Stimulated activated CD4-positive, alpha-beta T cell treated with anti-CD3 and anti-CD28 coated beads, Interleukin-12 subunit alpha, Interleukin-12 subunit beta, amount 100 ng/mL, for 4 hours (primary cell): ENCODE measurements around the gene EPB41L2.

ENCODE experiments used
- DNase-seq: peaks from one replicate; pipeline ENCODE4 v3.0.0-alpha.2; 2020

Gene EPB41L2

DNA sequence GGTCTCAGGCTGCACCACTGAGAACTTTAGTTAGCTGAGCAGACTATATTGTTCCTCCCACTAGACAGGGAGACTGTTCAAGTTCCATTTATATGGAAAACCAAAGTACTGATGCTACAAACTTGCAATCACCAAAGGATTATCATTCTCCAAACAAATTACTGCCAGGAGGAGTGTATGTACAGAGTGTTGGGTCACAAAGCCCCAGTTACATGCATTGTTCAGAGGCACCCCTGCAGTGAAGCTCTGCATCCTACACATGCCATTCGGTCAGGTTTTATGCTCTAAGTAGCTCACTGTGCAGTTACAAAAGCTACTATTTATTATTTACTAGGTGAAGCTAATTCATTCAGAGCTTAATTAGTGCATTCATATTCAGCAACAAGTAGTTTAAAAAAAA lies 160.0 kb downstream of the EPB41L2 start:
- no peak for DNase-seq

DNA sequence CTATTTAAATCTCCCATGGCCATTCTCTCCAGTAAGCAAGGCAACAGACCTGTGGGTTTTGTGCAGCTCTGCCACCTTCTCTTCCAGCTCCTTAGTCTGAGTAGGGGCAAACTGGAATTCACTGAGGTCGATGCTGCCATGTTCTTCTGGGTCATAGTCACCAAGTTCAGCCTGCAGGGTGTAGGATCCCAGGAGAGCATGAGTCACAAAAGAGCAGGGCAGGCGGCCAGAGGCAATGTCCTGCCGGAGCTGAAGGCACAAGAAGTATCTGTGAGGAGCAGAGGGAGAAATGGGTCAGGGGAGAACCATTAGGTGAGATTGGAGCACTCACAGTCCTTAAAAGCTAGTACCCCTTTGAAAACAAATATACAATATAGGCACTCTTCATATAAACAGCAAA lies 162.1 kb downstream of the EPB41L2 start:
- DNase-seq: no peak

DNA sequence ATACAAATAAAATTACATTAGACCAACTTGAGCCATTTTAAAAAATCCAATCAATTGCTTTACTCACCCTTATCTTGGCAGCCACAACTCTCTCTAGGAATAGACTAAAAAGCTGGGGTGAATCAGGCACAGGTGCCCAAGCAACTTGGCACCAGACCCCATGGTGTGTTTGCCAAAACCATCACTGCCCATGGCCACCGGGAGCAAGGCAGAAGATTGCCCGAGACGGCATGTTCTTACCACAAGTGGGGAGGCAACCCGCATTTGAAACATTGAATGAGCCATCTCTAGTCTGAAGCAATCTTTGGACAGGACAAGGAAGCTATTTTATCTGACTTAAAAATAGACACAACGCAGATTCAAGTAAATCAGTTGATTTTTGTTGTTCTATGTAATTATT lies 166.8 kb downstream of the EPB41L2 start:
- no peak for DNase-seq

DNA sequence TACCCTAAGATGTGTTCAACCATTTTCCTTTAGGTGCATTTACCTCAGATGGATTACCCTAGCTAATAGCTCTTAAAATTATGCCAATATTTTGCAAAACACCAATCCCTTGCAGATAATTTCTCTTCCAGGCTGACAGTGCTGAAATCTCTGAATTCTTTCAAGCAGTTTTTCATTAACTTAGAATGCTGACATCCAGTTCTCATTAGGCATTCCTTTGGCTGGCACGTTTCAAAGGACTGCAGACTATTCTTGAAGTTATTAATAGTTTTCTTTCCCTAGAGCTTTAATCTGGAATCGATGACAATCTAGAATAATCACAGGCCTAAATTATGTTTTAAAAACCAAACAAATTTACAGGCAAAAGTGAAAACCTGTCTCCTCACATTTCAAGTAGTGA lies 167.5 kb downstream of the EPB41L2 start:
- no peak for DNase-seq

DNA sequence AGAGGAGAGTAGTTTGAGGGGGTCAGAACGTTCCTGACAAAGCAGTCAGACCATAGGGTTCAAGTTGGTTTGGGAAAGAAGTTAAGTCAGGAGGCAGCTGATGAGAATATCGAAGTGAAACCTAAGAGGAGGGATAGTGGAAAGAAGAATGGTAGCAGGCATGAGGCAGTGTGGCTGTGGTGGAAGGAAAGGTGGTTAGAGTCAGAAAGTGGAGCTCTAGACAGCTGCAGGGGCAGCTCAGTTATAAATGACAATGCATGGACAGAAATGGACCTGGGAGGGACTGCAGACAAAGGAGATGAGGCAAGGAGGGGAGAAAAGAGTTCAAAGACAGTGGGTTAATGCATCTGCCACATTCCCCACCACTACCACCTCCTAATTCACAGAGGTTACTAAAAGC lies 169.3 kb downstream of the EPB41L2 start:
- no peak for DNase-seq

DNA sequence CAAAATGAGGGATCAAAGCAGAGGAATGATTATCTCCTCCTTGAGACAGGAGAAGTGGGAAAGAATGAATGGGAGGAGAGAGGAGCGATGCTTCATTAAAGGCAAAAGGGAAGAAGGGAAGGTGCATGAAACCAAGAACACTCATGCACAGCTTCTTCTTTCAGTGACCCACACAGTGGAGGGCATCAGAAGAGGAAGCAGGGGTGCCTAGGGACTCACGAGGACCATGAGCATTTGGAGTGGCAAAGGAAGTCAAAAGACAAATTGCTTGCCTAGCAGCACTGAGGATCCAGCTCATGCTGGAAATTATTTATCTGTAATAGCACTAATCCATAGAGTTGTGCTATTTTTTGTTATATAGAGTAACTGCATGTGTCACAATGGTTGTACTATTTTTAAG lies 169.8 kb downstream of the EPB41L2 start:
- DNase-seq: no peak

DNA sequence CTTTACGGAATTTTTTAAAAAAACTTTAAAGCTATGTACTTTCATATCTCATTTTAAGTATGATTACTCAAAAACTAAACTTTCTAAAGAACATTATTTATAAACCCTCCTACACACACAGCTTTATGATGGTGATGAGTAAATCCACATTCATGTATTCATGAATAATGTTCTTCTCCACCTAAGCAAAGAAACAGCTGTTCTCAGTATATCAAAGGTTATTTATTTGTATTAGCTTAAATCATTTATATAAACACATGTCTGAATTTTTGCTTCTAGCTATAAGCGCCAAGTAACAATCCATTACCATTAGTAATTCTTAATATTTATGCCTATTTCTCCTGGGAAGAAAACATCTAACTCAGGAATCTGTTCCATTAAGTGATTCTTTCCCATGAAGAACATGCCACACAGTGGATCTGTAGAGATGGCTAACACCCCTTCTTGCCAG lies 172.5 kb downstream of the EPB41L2 start:
- DNase-seq: no peak

DNA sequence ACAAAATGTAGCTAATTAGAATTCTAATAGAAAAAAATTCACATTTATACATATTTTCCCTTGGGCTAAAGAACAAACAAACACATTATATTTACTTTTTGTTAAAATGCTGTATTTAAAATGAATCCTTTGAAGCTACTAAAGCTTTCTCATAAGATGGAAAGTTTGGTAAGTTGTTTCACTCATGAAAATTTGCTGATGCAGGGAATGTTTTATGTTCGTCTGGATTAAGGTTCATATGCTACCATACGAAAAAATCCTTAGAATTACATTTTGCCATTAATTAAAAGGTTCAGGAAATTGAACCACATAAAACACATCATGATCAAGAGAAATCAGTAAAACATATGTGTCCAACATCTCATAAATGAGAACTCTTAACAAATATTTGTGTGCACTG lies 173.6 kb downstream of the EPB41L2 start:
- DNase-seq: no peak

DNA sequence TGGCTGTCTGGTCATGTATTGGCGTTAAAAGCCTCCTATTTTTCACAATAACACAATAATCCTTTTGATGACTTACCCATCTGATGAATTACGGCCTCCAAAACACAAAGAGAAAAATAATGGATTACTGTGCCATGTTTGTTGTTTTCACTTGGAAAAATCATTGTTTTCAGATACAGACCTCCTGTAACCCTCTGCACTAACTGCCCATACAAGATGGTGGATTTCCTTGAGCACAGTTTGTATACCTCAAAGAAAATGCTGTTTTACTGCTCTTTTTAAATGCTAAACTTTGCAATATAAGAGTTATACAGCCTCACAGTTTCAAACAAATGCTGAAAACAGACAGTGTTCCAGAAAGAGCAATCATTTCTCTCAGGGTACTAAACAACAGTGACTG lies 174.8 kb downstream of the EPB41L2 start:
- no peak for DNase-seq

DNA sequence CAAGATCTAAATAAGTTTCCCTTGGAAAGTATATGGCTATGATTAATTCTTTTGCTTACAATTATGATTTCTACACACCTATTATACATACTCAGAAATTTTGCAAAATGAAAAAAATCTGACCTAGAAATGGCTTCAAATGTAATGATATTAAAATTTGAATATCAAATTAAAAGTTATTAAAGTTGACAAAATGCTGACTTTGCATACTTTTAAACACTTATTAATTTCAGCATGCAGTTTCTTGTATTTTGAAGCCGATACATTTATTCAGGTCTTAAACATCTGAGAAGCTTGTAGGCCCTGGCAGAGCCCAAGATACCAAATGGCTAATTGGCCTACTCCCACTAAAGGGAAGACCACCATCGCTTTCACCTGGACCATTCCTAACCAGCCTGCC lies 176.1 kb downstream of the EPB41L2 start:
- no peak for DNase-seq

DNA sequence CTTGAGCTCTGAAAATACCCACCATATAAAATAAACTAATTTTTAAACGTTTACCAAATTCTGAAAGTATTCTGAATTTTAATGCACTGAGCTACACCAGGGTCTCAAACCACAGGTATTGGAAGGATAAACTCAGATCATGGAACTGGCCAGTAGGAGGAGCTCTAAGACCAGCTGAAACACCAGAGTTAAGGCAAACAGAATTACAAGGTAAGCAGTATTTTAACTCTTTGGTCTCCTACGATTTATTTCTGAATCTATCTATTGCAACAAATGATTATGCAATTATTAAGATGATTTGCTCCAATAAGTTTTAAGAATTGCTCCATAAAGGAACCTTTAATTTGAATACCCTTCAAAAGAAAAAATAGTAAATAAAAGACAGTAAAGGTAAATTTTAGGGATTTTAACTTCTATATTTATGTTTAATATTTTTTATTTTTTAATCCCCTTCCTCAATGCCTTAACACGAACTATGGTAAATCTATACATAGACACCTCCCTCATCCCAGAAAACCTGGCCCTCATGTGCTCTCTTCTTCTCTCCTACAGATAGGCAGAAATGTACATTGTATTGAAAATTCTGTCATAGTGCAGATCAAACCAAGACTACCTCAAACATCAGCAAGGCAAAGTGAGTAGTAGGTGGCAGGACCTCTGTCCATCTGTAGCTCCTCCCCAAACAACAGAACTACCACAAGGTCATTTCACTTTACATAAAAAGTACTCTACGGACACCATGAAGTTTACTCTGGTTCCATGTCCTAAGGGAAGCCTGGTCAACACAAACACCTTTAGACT lies 177.5 kb downstream of the EPB41L2 start:
- DNase-seq: peak; percentile 54

DNA sequence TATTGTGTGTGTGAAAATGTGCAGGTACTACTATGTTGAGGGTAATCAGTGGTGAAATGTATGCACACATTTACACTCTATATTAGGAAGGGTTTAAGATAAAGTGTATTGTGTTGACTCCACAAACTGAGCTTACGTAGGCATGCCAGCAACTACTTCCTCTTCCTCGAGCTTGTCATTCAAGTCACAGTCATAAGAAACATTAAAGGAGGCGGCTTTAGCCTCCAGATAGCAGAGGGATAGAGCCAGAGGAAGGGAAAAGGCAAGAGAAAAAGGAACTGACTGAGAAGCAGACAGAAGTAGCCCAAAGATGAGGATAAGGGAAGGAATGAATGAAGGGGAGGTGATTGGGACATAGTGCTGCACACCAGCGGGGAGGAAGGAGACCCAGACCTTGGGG lies 180.7 kb downstream of the EPB41L2 start:
- no peak for DNase-seq

DNA sequence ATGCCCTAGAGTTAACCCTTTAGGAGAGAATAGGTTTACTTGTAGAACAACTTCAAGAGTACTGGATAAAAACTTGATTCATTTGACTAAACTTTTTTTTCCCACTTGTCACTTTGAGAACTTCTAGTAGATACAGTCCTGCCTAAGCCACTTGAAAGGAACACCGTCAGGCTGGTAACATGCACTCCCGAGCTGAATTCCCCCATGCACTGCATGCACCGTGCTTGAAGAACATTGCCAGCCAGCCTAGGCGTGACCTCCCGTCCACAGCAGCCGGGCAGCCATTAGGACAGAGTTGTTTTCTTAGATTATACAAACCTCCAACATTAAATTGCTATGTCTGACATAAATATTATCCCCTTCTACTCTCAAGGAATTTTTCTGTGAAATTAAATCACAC lies 183.2 kb downstream of the EPB41L2 start:
- no peak for DNase-seq

DNA sequence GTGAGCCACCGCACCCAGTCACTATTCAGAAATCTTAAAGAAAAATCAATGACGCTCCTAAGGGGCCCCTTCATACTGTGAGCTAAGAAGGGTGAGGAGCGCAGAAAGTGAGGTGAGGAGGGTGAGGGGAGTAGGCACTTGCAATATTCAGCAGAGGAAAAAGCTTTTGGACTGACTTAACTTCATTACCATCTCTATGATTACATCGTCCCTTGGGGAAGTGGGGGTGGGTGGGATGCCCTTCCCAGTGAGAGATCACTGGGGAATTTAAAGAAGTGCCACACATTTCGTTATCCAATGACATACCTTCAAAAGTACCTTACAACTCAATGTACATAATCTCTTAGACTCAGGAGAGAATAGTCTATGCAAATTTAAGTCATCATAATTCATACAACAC lies 189.3 kb downstream of the EPB41L2 start:
- DNase-seq: no peak

DNA sequence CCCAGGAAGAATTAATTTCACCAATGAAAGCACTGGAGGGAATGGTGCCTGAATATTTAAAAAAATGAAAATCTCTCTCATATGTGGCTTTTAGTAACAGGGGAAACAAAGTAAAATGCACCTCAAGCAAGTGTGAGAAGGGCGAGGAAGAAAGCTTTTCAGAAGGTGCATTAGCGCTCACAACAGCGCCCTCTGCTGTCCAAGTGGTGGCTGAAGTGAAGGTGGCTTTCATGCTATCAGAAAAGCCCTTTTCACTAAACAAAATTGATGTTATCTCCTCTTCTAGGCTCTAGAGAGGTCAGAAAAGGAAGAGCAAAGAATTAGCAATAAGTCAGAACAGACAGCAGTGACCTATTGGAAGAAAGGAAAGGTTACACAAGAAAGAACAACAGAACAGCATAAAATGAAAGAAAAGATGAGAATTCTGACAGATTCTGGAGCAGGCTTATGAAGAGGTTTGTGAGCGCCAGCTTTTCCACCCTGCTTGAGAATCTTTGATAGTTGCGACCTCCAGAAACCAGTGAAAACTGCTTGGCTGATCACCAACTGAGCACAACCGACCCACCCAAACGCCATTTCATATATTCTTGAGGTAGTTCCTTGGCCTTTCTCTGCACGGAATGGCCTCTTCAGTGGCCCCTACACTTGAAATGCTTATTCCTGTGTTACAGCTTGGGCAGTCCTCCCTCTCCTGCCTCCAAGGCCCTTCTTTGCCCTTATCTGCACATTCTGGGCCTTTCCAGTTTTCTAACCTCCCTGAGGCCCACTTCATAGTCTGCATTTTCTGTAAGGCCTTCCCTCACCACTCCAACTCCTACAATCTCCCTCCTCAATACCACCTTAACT lies 190.6 kb downstream of the EPB41L2 start:
- peak; percentile 73 for DNase-seq

DNA sequence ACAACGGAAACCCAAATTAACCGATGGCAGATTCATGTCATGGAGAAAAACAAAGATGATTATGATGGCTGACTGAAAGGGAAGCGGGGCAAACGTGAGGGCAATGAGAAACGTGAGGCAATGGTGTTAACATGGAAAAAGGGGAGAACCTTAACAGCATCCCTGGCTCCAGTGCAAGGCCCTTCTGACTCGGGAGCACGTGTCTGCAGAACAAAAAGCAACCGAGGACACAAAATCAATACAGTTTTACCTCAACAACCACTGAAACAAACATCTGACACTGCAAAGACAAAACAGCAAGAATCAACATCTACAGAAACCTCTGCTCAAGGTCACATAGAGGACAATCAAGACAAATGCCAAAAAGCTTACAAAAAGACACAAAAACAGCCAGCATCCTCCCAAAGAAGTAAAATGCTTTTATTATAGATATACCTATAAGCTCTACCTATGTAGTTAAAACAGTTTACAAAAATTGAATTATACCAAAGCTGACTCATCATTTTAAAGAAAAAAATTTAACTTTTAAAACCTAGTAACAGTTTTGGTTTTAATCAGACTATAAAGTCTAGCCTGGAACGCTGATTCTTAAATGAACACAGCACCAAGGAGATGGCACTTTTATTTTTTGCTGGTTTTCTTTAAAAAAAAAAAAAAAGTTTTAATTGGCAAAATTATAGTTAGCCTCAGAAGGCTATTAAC lies 192.7 kb downstream of the EPB41L2 start:
- DNase-seq: no peak

DNA sequence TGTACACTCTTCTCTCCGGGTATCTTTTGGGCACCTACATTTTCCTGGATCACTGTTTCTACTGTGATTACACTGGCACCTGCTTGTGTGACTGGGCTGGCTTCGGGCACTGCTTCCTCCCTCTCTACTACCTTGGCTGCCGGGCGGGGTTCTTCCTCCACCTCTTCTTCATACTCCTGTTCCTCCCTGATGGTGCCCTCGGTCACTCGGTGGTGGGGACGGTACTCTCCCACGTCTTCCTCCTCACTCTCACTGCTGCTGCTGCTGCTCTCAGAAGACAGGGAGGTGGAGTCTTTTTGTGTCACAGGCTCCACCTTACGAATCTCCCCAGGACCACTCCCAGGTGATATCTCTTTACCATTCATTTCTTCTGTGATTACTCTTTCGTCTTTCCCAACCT lies 193.4 kb downstream of the EPB41L2 start:
- DNase-seq: no peak

DNA sequence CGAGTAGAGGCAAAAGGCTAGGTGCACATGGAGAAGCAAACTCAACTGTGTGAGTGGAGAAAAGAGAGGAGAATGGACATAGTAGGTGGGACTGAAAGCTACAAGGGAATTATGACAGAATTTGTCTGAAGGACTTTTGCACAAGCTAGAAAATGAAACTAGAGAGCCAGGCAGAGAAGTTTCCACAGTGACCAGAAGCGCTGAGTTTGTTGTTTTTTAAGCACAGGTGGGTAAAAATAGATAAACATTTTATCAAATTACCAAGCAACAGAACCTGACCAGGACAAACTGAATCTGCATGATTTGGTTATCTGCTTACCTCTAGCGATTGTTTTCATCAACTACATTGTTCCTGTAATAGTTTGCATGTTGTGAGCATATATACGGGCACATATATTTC lies 197.3 kb downstream of the EPB41L2 start:
- DNase-seq: no peak

DNA sequence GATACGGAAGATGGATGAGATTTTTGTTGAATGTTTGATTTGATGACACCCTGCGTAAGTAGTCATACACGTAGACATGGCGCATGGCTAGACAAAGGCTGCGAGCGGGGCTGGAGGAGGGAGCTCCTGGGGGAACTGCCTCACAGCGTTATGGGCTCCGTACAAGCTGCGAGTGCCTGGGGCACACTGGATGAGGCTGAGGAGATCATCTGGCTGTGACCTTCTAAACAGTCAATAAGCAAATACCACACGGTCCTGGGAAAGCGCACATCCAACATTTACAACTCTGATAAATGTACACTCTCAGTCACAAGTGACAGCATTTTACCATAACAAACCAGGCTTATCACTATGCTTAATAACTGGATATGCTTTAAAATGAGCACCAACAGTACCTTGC lies 198.7 kb downstream of the EPB41L2 start:
- DNase-seq: no peak

DNA sequence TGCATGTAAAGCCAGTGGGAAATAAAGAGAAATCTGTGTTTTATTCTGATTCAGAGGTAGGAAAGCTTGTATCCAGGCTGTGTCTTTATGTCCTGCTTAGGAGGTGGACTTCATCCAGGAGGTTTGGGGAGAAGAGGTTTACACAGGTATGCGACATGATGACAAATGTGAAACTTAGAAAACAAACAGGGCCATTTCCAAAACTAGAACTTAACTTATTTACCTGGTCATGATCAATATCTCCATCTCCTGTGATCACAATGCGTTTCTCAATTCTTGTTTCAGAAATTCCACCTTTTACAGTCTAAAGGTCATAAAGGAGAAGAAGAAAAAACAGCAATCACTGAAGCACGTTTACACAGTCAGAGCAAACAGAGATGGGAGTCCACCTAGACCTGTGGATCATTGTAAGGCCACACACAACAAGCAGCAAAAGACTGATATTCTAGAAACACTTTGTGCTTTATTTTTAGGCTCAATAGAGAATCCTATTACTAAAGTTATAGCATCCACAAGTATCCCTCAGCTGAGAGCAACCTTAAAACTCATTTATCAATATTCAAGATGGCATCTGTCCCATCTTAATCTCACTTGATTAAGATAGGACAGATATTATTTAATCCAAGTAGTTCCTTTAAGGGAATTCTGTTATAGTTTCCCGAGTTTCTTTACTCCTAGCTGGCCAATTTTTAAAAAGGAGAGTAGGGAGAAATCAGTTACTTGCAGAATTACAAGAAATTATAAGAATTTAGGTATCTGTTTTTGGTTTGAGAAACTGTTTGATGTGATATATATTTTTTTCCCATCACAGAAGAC lies 199.4 kb downstream of the EPB41L2 start:
- no peak for DNase-seq

DNA sequence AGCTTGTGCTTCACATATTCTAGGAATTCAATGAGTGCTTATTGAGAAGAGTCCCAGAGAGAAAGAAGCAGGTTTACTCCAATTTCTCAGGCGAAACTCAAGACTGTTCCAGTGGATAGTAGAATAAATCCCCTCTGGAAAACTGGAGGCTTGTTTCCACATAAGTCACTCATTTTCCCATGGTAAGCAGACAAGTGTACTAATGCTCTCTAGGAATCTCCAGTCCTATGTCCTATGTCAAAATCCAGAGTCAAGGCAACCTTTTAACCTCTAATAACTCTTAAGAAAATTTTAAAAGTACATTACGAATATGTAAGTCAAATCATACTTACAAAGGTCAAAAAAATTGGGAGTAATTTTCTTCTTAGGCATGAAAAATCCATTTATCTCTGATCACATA lies 200.7 kb downstream of the EPB41L2 start:
- DNase-seq: no peak

DNA sequence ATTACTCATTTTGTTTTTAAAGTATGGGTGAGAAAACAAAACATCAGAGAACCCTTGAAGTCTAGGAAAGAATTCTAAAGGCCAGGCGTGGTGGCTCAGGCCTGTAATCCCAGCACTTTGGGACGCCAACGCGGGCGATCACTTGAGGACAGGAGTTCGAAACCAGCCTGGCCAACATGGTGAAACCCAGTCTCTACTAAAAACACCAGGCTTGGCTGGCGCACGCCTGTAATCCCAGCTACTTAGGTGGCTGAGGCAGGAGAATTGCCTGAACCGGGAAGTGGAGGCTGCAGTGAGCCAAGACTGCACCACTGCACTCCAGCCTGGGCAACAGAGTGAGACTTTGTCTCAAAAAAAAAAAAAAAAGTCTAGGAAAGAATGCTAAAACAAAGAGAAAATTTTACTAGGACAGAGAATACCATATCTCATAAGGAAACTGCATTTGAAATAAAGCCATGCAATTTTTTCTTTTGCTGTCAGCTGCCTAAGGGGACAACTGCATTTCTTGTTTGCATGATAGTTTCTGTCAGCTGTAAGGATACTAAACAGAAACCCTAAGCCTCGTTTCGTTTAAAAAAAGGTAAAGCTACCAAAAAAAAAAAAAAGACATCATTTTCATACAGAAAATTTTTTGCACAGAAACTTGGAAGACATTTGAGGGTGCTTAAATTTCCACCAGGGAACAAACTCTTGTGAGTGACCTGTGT lies 203.7 kb downstream of the EPB41L2 start:
- no peak for DNase-seq
